Measurements from ENCODE around the gene SLC25A4.
"Not testable (repeated sequence)": the region's sequence is repeated elsewhere in the genome, so short reads cannot be mapped to it uniquely, and the experiment has no call there.

SLC25A4 gene

GRCh38 chr4:185186769-185187168, 43.7 kb downstream of the SLC25A4 start:
- DNase-seq, result no peak

GRCh38 chr4:185189606-185190305, 46.7 kb downstream of the SLC25A4 start:
- DNase-seq, result no peak

GRCh38 chr4:185190306-185190856, 47.3 kb downstream of the SLC25A4 start:
- DNase-seq, result no peak

GRCh38 chr4:185192059-185192458, 49.0 kb downstream of the SLC25A4 start:
- DNase-seq, result no peak

- DNase-seq, result no peak
These were observed 52.1 kb downstream of the SLC25A4 start for GRCh38 chr4:185194924-185195888.

GRCh38 chr4:185196437-185196836, 53.4 kb downstream of the SLC25A4 start:
- no peak for DNase-seq

GRCh38 chr4:185198189-185198588, 55.1 kb downstream of the SLC25A4 start:
- not testable (repeated sequence) for DNase-seq

Data from activated CD4-positive, CD25-positive, alpha-beta regulatory T cell (primary cell).